GM23248 (cell line): ENCODE results near the gene MBOAT1. TPM values are rescaled to one million over a fixed set of nuclear protein-coding genes. Genes with fewer than 3 reads are reported as not detected.

Experiments used
- DNase-seq: peaks from one replicate; pipeline ENCODE4 v3.0.0-alpha.2; 2015
- H2AFZ ChIP-seq: fragments of 200-600 bp; sonication (generic); 2 replicates; pipeline ENCODE4 v1.6.1; 2016; ENCODE audit warnings: antibody characterized with exemption
- H3F3A ChIP-seq: fragments of 200-600 bp; sonication (generic); 2 replicates; pipeline ENCODE4 v1.6.1; 2016; ENCODE audit warnings: mild to moderate bottlenecking, antibody characterized with exemption, mixed run types; ENCODE audit not compliant: insufficient read depth
- H3K27ac ChIP-seq: fragments of 200-600 bp; sonication (generic); 2 replicates; pipeline ENCODE4 v1.5.1; 2016; ENCODE audit warnings: mild to moderate bottlenecking
- H3K27me3 ChIP-seq: fragments of 200-600 bp; sonication (generic); replicated peaks from 2 replicates; pipeline ENCODE4 v1.6.1; 2016; ENCODE audit warnings: mild to moderate bottlenecking; ENCODE audit not compliant: insufficient read depth
- H3K36me3 ChIP-seq: fragments of 200-600 bp; sonication (generic); 2 replicates; pipeline ENCODE4 v1.6.1; 2016; ENCODE audit warnings: low read depth, mild to moderate bottlenecking
- H3K4me1 ChIP-seq: fragments of 200-600 bp; sonication (generic); 2 replicates; pipeline ENCODE4 v1.6.1; 2016; ENCODE audit warnings: mild to moderate bottlenecking; ENCODE audit not compliant: insufficient read depth
- H3K4me2 ChIP-seq: fragments of 200-600 bp; sonication (generic); one replicate; pipeline ENCODE4 v1.6.1; 2016; ENCODE audit warnings: mild to moderate bottlenecking; ENCODE audit not compliant: unreplicated experiment
- H3K4me3 ChIP-seq: fragments of 200-600 bp; sonication (generic); 2 replicates; pipeline ENCODE4 v1.5.1; 2016; ENCODE audit warnings: mild to moderate bottlenecking
- H3K79me2 ChIP-seq: fragments of 200-600 bp; sonication (generic); 2 replicates; pipeline ENCODE4 v1.6.1; 2016; ENCODE audit warnings: mild to moderate bottlenecking; ENCODE audit not compliant: insufficient read depth
- H3K9ac ChIP-seq: fragments of 200-600 bp; sonication (generic); 2 replicates; pipeline ENCODE4 v1.6.1; 2016; ENCODE audit warnings: mild to moderate bottlenecking
- H3K9me2 ChIP-seq: fragments of 200-600 bp; sonication (generic); 2 replicates; pipeline ENCODE4 v1.6.1; 2016; ENCODE audit warnings: mixed run types, mild to moderate bottlenecking, moderate library complexity; ENCODE audit not compliant: insufficient read depth
- H3K9me3 ChIP-seq: fragments of 200-600 bp; sonication (generic); one replicate; pipeline ENCODE4 v1.6.1; 2017; ENCODE audit warnings: low read depth
- H4K20me1 ChIP-seq: fragments of 200-600 bp; sonication (generic); 2 replicates; pipeline ENCODE4 v1.6.0; 2016; ENCODE audit not compliant: insufficient read depth
- EZH2 ChIP-seq: fragments of 200-600 bp; sonication (generic); IDR thresholded peaks from 2 replicates; pipeline ENCODE4 v1.6.1; 2018; ENCODE audit warnings: antibody characterized with exemption, mild to moderate bottlenecking; ENCODE audit not compliant: insufficient read depth, poor library complexity, severe bottlenecking
- EZH2phosphoT487 ChIP-seq: fragments of 200-600 bp; sonication (generic); IDR thresholded peaks from 2 replicates; pipeline ENCODE4 v1.6.1; 2018; ENCODE audit warnings: antibody characterized with exemption, moderate library complexity, mild to moderate bottlenecking, low read depth; ENCODE audit not compliant: insufficient read depth
- WGBS, 2 experiments: methylation state at CpG; one replicate each; pipeline ENCODE4 v1.1.6; 2015 to 2017; ENCODE audit warnings: low lambda C conversion rate in 2 of 2, low coverage in 1 of 2; ENCODE audit errors: missing lambda C conversion rate in 2 of 2; 5-methylcytosine and 5-hydroxymethylcytosine counted together
- in situ Hi-C: fragments of 300-500 bp; cut with MboI; formaldehyde crosslinking; loops from 2 replicates; pipeline ENCODE4 v1.15.0; 2020
- polyA plus RNA-seq: library from polyadenylated mRNA; unstranded; fragments of >200 nt; fragmentation: Nextera tagmentation; extraction: Ambion mirVana; gene quantifications from 2 replicates; pipeline ENCODE4 v1.2.1, GENCODE V29; 2016
- total RNA-seq: library from RNA; depleted of rRNA; stranded (reverse); fragments of >200 nt; shearing (Covaris generic); gene quantifications from 2 replicates; pipeline ENCODE4 v1.2.3, GENCODE V29; 2014

Gene MBOAT1
- total and polyA plus RNA-seq, 2 experiments from 2014 or later, result 1.8 to 4.0 TPM

GRCh38 chr6:20137837-20138236 lies 74.4 kb downstream of the MBOAT1 start:
- H3K27me3 ChIP-seq, result no peaks in the 10 kb centered on the region

GRCh38 chr6:20137240-20137639 lies 75.0 kb downstream of the MBOAT1 start:
- Histone ChIP-seq H2AFZ (no peak overlapping the region), H3K4me2 (no peak overlapping the region), H4K20me1 (no peaks in the 10 kb centered on the region), H3F3A (no peaks in the 10 kb centered on the region), H3K4me1 (no peaks in the 10 kb centered on the region), H3K27me3 (no peaks in the 10 kb centered on the region), H3K9me2 (no peaks in the 10 kb centered on the region), H3K36me3 (no peaks in the 10 kb centered on the region), H3K9me3 (no peaks in the 10 kb centered on the region), H3K9ac (no peak overlapping the region), H3K4me3 (no peak overlapping the region), H3K79me2 (no peaks in the 10 kb centered on the region), H3K27ac (no peak overlapping the region)
- TF ChIP-seq EZH2 (no peak), EZH2phosphoT487 (no peak)
- WGBS, 2 experiments, result 94 to 95% methylated on average over 3 of the region's 3 CpGs
- in situ Hi-C loops, result no loop called here
- DNase-seq, result no peak

More at GRCh38 chr6:20137837-20138236, 74.4 kb downstream of the MBOAT1 start:
- H3K4me3 ChIP-seq, result no peak overlapping the region
- H4K20me1 ChIP-seq, result no peaks in the 10 kb centered on the region
- H2AFZ ChIP-seq, result no peak overlapping the region
- no peaks in the 10 kb centered on the region for H3F3A ChIP-seq
- DNase-seq, result no peak
- H3K9me3 ChIP-seq, result no peaks in the 10 kb centered on the region
- H3K9ac ChIP-seq, result no peak overlapping the region
- TF ChIP-seq EZH2phosphoT487 (no peak), EZH2 (no peak)
- no peaks in the 10 kb centered on the region for H3K36me3 ChIP-seq
- in situ Hi-C loops, result no loop called here
- no peaks in the 10 kb centered on the region for H3K79me2 ChIP-seq
- H3K27ac ChIP-seq, result no peak overlapping the region
- 90 to 91% methylated on average over 4 of the region's 4 CpGs for WGBS, 2 experiments
- no peaks in the 10 kb centered on the region for H3K4me1 ChIP-seq
- H3K9me2 ChIP-seq, result no peaks in the 10 kb centered on the region
- H3K4me2 ChIP-seq, result no peak overlapping the region

- H3K4me2 ChIP-seq, result no peak overlapping the region
- no peak for TF ChIP-seq EZH2phosphoT487
- TF ChIP-seq EZH2, result no peak
- no peaks in the 10 kb centered on the region for H3K9me2 ChIP-seq
- H4K20me1 ChIP-seq, result no peaks in the 10 kb centered on the region
- H3F3A ChIP-seq, result no peaks in the 10 kb centered on the region
- no peak for DNase-seq
- in situ Hi-C loops, result no loop called here
- no peak overlapping the region for H3K27ac ChIP-seq
- no peak overlapping the region for H3K9ac ChIP-seq
- no peaks in the 10 kb centered on the region for H3K27me3 ChIP-seq
- no peak overlapping the region for H3K4me3 ChIP-seq
- no peaks in the 10 kb centered on the region for H3K79me2 ChIP-seq
- H3K36me3 ChIP-seq, result no peaks in the 10 kb centered on the region
- no peak overlapping the region for H2AFZ ChIP-seq
- H3K9me3 ChIP-seq, result no peaks in the 10 kb centered on the region
- WGBS, 2 experiments, result 93 to 97% methylated on average over 6 of the region's 6 CpGs
- no peaks in the 10 kb centered on the region for H3K4me1 ChIP-seq
Measured at GRCh38 chr6:20135677-20136268, 76.5 kb downstream of the MBOAT1 start.

GRCh38 chr6:20134613-20135012 lies 77.7 kb downstream of the MBOAT1 start:
- no peak for TF ChIP-seq EZH2phosphoT487
- no peak for TF ChIP-seq EZH2
- Histone ChIP-seq H3K36me3 (no peaks in the 10 kb centered on the region), H3K27me3 (no peaks in the 10 kb centered on the region), H2AFZ (no peak overlapping the region), H3K4me3 (no peak overlapping the region), H3K9ac (no peak overlapping the region), H4K20me1 (no peaks in the 10 kb centered on the region), H3K9me3 (no peaks in the 10 kb centered on the region), H3K4me1 (peaks cover 5% of the 10 kb centered on the region), H3F3A (peaks cover 4% of the 10 kb centered on the region; the same call in 1 of the 2 replicates), H3K4me2 (no peak overlapping the region), H3K9me2 (no peaks in the 10 kb centered on the region), H3K27ac (no peak overlapping the region), H3K79me2 (no peaks in the 10 kb centered on the region)
- DNase-seq, result no peak
- in situ Hi-C loops, result no loop called here
- 96 to 100% methylated on average over 1 of the region's 1 CpG for WGBS, 2 experiments
